H9 (cell line): ENCODE results near the gene PMEPA1. TPM values are rescaled to one million over a fixed set of nuclear protein-coding genes. Genes with fewer than 3 reads are reported as not detected.

Experiments
- DNase-seq: peaks from one replicate; pipeline ENCODE4 v3.0.0-alpha.2; 2017
- H2AFZ ChIP-seq: one replicate; pipeline ENCODE4 v1.6.1; 2013; ENCODE audit warnings: mild to moderate bottlenecking, low read length, control low read depth, moderate library complexity
- H2AK5ac ChIP-seq: 2 replicates; pipeline ENCODE4 v1.6.1; 2013; ENCODE audit warnings: low read length, control low read depth, mixed read lengths; ENCODE audit not compliant: insufficient read length
- H2BK120ac ChIP-seq: one replicate; pipeline ENCODE4 v1.6.1; 2013; ENCODE audit warnings: low read depth, mild to moderate bottlenecking, low read length, control low read depth, inconsistent platforms; ENCODE audit not compliant: poor library complexity, severe bottlenecking
- H2BK12ac ChIP-seq: 2 replicates; pipeline ENCODE4 v1.6.1; 2013; ENCODE audit warnings: low read length, control low read depth, mixed read lengths, low read depth; ENCODE audit not compliant: insufficient read length
- H2BK15ac ChIP-seq: 2 replicates; pipeline ENCODE4 v1.6.1; 2013; ENCODE audit warnings: low read depth, low read length, control low read depth
- H2BK20ac ChIP-seq: one replicate; pipeline ENCODE4 v1.6.1; 2013; ENCODE audit warnings: low read depth, mild to moderate bottlenecking, low read length, control low read depth, inconsistent platforms; ENCODE audit not compliant: poor library complexity, severe bottlenecking
- H2BK5ac ChIP-seq: 2 replicates; pipeline ENCODE4 v1.6.1; 2013; ENCODE audit warnings: low read length, control low read depth, mixed read lengths; ENCODE audit not compliant: insufficient read length
- H3K14ac ChIP-seq: 2 replicates; pipeline ENCODE4 v1.6.1; 2013; ENCODE audit warnings: low read length, control low read depth; ENCODE audit not compliant: insufficient read depth
- H3K18ac ChIP-seq: 2 replicates; pipeline ENCODE4 v1.6.1; 2013; ENCODE audit warnings: low read depth, mild to moderate bottlenecking, mixed read lengths, low read length, control low read depth; ENCODE audit not compliant: insufficient read length
- H3K23ac ChIP-seq: 2 replicates; pipeline ENCODE4 v1.6.1; 2013; ENCODE audit warnings: low read length, control low read depth, mixed read lengths, low read depth; ENCODE audit not compliant: insufficient read length
- H3K23me2 ChIP-seq: 2 replicates; pipeline ENCODE4 v1.6.1; 2013; ENCODE audit warnings: low read depth, mild to moderate bottlenecking, mixed read lengths, low read length, control low read depth; ENCODE audit not compliant: insufficient read length, poor library complexity, severe bottlenecking
- H3K27ac ChIP-seq: 2 replicates; pipeline ENCODE4 v1.5.1; 2013; ENCODE audit warnings: low read length, control low read depth, mixed read lengths, low read depth; ENCODE audit not compliant: insufficient read length
- H3K27me3 ChIP-seq: 2 replicates; pipeline ENCODE4 v1.6.1; 2013; ENCODE audit warnings: low read length, control low read depth, inconsistent platforms; ENCODE audit not compliant: insufficient read depth
- H3K4ac ChIP-seq: 2 replicates; pipeline ENCODE4 v1.6.1; 2013; ENCODE audit warnings: low read depth, mild to moderate bottlenecking, control low read depth, inconsistent platforms, low read length, moderate library complexity
- H3K4me1 ChIP-seq: 2 replicates; pipeline ENCODE4 v1.6.1; 2013; ENCODE audit warnings: low read length, control low read depth, inconsistent platforms; ENCODE audit not compliant: insufficient read depth
- H3K4me2 ChIP-seq: 2 replicates; pipeline ENCODE4 v1.6.1; 2013; ENCODE audit warnings: low read length, control low read depth, mixed read lengths; ENCODE audit not compliant: insufficient read length, insufficient read depth
- H3K56ac ChIP-seq: 2 replicates; pipeline ENCODE4 v1.6.1; 2013; ENCODE audit warnings: low read depth, mild to moderate bottlenecking, mixed read lengths, low read length, control low read depth; ENCODE audit not compliant: insufficient read length
- H3K79me1 ChIP-seq: 2 replicates; pipeline ENCODE4 v1.6.1; 2013; ENCODE audit warnings: low read depth, mild to moderate bottlenecking, moderate library complexity, low read length, control low read depth, inconsistent platforms; ENCODE audit not compliant: insufficient read depth, poor library complexity, severe bottlenecking
- H3K79me2 ChIP-seq: 2 replicates; pipeline ENCODE4 v1.6.1; 2013; ENCODE audit warnings: low read length, control low read depth, inconsistent platforms; ENCODE audit not compliant: insufficient read depth
- H3K9ac ChIP-seq: 2 replicates; pipeline ENCODE4 v1.6.1; 2013; ENCODE audit warnings: low read length, control low read depth, mixed read lengths; ENCODE audit not compliant: insufficient read length; ENCODE audit errors: extremely low read depth
- H3K9me3 ChIP-seq: one replicate; pipeline ENCODE4 v1.6.1; 2013; ENCODE audit warnings: low read depth, low read length, inconsistent platforms; ENCODE audit not compliant: control insufficient read depth
- H3T11ph ChIP-seq: one replicate; pipeline ENCODE4 v1.6.1; 2013; ENCODE audit warnings: mild to moderate bottlenecking, low read length, control low read depth, inconsistent platforms
- H4K20me1 ChIP-seq: one replicate; pipeline ENCODE4 v1.6.1; 2013; ENCODE audit not compliant: control insufficient read depth, insufficient read length, insufficient read depth
- H4K5ac ChIP-seq: 2 replicates; pipeline ENCODE4 v1.6.1; 2013; ENCODE audit warnings: low read depth, mild to moderate bottlenecking, mixed read lengths, low read length, control low read depth; ENCODE audit not compliant: insufficient read length
- H4K8ac ChIP-seq: replicated peaks from 2 replicates; pipeline ENCODE4 v1.6.1; 2013; ENCODE audit warnings: low read length, control low read depth, mixed read lengths, low read depth; ENCODE audit not compliant: insufficient read length
- H4K91ac ChIP-seq: 2 replicates; pipeline ENCODE4 v1.6.1; 2013; ENCODE audit warnings: low read depth, mild to moderate bottlenecking, moderate library complexity, mixed read lengths, low read length, control low read depth; ENCODE audit not compliant: insufficient read length
- H3K27ac Mint-ChIP-seq, 3 experiments: 2 replicates in 2 of 3; 3 replicates in 1 of 3; pipeline ENCODE4 v1.8.0; 2020 to 2021; ENCODE audit warnings: mixed read lengths in 3 of 3, mild to moderate bottlenecking in 1 of 3, moderate library complexity in 1 of 3
- H3K27me3 Mint-ChIP-seq: 2 replicates; pipeline ENCODE4 v1.8.0; 2021; ENCODE audit warnings: low read depth, mild to moderate bottlenecking, moderate library complexity, mixed read lengths
- H3K36me3 Mint-ChIP-seq, 3 experiments: 2 replicates in 2 of 3; 3 replicates in 1 of 3; pipeline ENCODE4 v1.8.0; 2020 to 2021; ENCODE audit warnings: low read depth in 3 of 3, mixed read lengths in 3 of 3; ENCODE audit not compliant: insufficient read depth in 1 of 3
- H3K4me1 Mint-ChIP-seq, 2 experiments: 2 replicates each; pipeline ENCODE4 v1.8.0; 2020; ENCODE audit warnings: mixed read lengths in 2 of 2
- H3K4me3 Mint-ChIP-seq, 2 experiments: 2 replicates in 1 of 2; 3 replicates in 1 of 2; pipeline ENCODE4 v1.8.0; 2020 to 2021; ENCODE audit warnings: mild to moderate bottlenecking in 2 of 2, mixed read lengths in 2 of 2, moderate library complexity in 1 of 2
- H3K9me3 Mint-ChIP-seq, 2 experiments: 2 replicates in 1 of 2; 3 replicates in 1 of 2; pipeline ENCODE4 v1.8.0; 2020; ENCODE audit warnings: mild to moderate bottlenecking in 2 of 2, mixed read lengths in 2 of 2, moderate library complexity in 1 of 2
- CTCF ChIP-seq: fragments of 200-600 bp; sonication (generic); conservative IDR thresholded peaks from 3 replicates; pipeline ENCODE4 v1.8.0; 2021; ENCODE audit warnings: antibody characterized with exemption, mild to moderate bottlenecking
- WGBS: extraction: QIAGEN DNeasy Blood & Tissue Kit; methylation state at CpG from one replicate; pipeline ENCODE4 v1.1.7; 2013; ENCODE audit warnings: missing lambda C conversion rate, low lambda C conversion rate, mixed read lengths; ENCODE audit not compliant: insufficient read length; ENCODE audit errors: extremely low coverage; 5-methylcytosine and 5-hydroxymethylcytosine counted together
- total RNA-seq: library from RNA; stranded (reverse); gene quantifications from 2 replicates; pipeline ENCODE4 v1.2.1, GENCODE V29; 2021

Gene PMEPA1
- total RNA-seq, 1 experiment from 2014 or later: 34.6 TPM

GRCh38 chr20:57715268-57715904 is 5.6 kb upstream of the PMEPA1 start:
- no peak overlapping the region for H3K14ac ChIP-seq
- no peak overlapping the region for H3K23ac ChIP-seq
- H3K36me3 Mint-ChIP-seq: no peaks in the 10 kb centered on the region; a peak in 2 of 7 replicates
- H2BK120ac ChIP-seq: no peak overlapping the region
- H3K27me3 ChIP-seq: no peaks in the 10 kb centered on the region
- no peak overlapping the region for H4K8ac ChIP-seq
- no peak overlapping the region for H2AFZ ChIP-seq
- no peak overlapping the region for H3K9ac ChIP-seq
- DNase-seq: no peak
- H4K91ac ChIP-seq: no peak overlapping the region
- H3K27me3 Mint-ChIP-seq: peaks cover 4% of the 10 kb centered on the region
- H3K9me3 ChIP-seq: no peaks in the 10 kb centered on the region
- H2BK15ac ChIP-seq: no peak overlapping the region
- peaks cover 24 to 33% of the 10 kb centered on the region in 2 experiments for H3K4me1 Mint-ChIP-seq
- TF ChIP-seq CTCF: no peak
- no peaks in the 10 kb centered on the region for H3K9me3 Mint-ChIP-seq
- no peaks in the 10 kb centered on the region for H4K20me1 ChIP-seq
- no peak overlapping the region for H3K4me3 Mint-ChIP-seq
- no peak overlapping the region for H3K18ac ChIP-seq
- no peaks in the 10 kb centered on the region for H3K79me1 ChIP-seq
- H3K4me2 ChIP-seq: no peak overlapping the region
- H2BK5ac ChIP-seq: no peak overlapping the region
- H3T11ph ChIP-seq: no peak overlapping the region
- H2AK5ac ChIP-seq: no peak overlapping the region
- H3K27ac ChIP-seq: no peak overlapping the region
- no peak overlapping the region for H2BK20ac ChIP-seq
- H3K79me2 ChIP-seq: no peaks in the 10 kb centered on the region
- no peak overlapping the region for H3K4ac ChIP-seq
- H2BK12ac ChIP-seq: no peak overlapping the region
- H3K4me1 ChIP-seq: peaks cover 3% of the 10 kb centered on the region; the same call in 1 of the 2 replicates
- no peak overlapping the region for H4K5ac ChIP-seq
- no CpG with 5 or more reads among the region's 15 CpGs for WGBS
- H3K56ac ChIP-seq: no peak overlapping the region
- peaks cover 4% of the 10 kb centered on the region for H3K23me2 ChIP-seq
- H3K27ac Mint-ChIP-seq: no peak overlapping the region; a peak in 2 of 7 replicates
